Measurements from ENCODE around the gene ZFR. TPM values are rescaled to one million over a fixed set of nuclear protein-coding genes. Genes with fewer than 3 reads are reported as not detected.

The ZFR gene
- polyA plus RNA-seq, 1 donor from 2014 or later, result 81.7 TPM

Other genes starting within 250 kb of the ZFR start
- 18.3 TPM for gene MTMR12, start 131.8 kb downstream of the ZFR start, polyA plus RNA-seq
- 688 TPM for gene SUB1, start 140.8 kb upstream of the ZFR start, polyA plus RNA-seq